ENCODE measurements around the gene SPOCK2. TPM values are rescaled to one million over a fixed set of nuclear protein-coding genes. Genes with fewer than 3 reads are reported as not detected.

SPOCK2 gene
- total RNA-seq, 1 experiment from 2014 or later, result 1.1 TPM

GRCh38 chr10:72072639-72073038, 15.7 kb downstream of the SPOCK2 start:
- intact Hi-C loops (cut with micrococcal nuclease), result no loop called here
- ATAC-seq, result no peak
- Histone ChIP-seq H2AFZ (ENCODE audit: low read depth, low read length, poor library complexity, severe bottlenecking) (no peak overlapping the region), H3K9me2 (ENCODE audit: insufficient read depth) (no peaks in the 10 kb centered on the region), H3K4me1 (ENCODE audit: control insufficient read depth in 1 of 2, insufficient read depth in 2 of 2, low read length in 2 of 2) (no peaks in the 10 kb centered on the region), H3K9me3 (ENCODE audit: control insufficient read depth in 1 of 2, insufficient read depth in 1 of 2, low read depth in 1 of 2, low read length in 2 of 2) (no peaks in the 10 kb centered on the region; a peak in 1 of 4 replicates), H3K36me3 (ENCODE audit: control insufficient read depth in 1 of 2, insufficient read depth in 2 of 2, low read length in 2 of 2) (no peaks in the 10 kb centered on the region), H3K9ac (ENCODE audit: low read length) (no peak overlapping the region), H4K20me1 (ENCODE audit: insufficient read depth) (no peaks in the 10 kb centered on the region), H3K27ac (ENCODE audit: low read depth, low read length) (no peak overlapping the region), H3K4me3 (replicated peaks in 1 of 2; ENCODE audit: low read depth in 1 of 2, low read length in 2 of 2) (no peak overlapping the region), H3K79me2 (ENCODE audit: insufficient read depth, low read length) (no peaks in the 10 kb centered on the region), H3K4me2 (ENCODE audit: low read length) (no peak overlapping the region), H3K27me3 (ENCODE audit: insufficient read depth, low read length) (no peaks in the 10 kb centered on the region)
- RAD21 ChIA-PET (ENCODE audit: low non-redundant PET in 1 of 2, low total read pairs in 2 of 2, uncharacterized antibody in 2 of 2, unreplicated experiment in 2 of 2), result no interaction called here
- TF ChIP-seq EGR1 (IDR thresholded peaks at IDR 0.05; ENCODE audit: low read depth) (no peak), EZH2phosphoT487 (IDR thresholded peaks at IDR 0.05; ENCODE audit: borderline replicate concordance) (no peak), SRF (IDR thresholded peaks at IDR 0.05; ENCODE audit: low read depth) (no peak), JUND (IDR thresholded peaks at IDR 0.05) (no peak), POLR2AphosphoS5 (IDR thresholded peaks at IDR 0.05; ENCODE audit: low read depth, low read length) (no peak), FOSL1 (IDR thresholded peaks at IDR 0.05; ENCODE audit: low read depth) (no peak), ELF1 (IDR thresholded peaks at IDR 0.05; ENCODE audit: borderline replicate concordance, low read depth) (no peak)
- CTCF ChIA-PET, result no interaction called here
- BruUV-seq (replicated peaks), result no TSS peak
- no peak for DNase-seq (ENCODE audit: low read depth, low spot score)
- POLR2A ChIA-PET, result no interaction called here

DNA sequence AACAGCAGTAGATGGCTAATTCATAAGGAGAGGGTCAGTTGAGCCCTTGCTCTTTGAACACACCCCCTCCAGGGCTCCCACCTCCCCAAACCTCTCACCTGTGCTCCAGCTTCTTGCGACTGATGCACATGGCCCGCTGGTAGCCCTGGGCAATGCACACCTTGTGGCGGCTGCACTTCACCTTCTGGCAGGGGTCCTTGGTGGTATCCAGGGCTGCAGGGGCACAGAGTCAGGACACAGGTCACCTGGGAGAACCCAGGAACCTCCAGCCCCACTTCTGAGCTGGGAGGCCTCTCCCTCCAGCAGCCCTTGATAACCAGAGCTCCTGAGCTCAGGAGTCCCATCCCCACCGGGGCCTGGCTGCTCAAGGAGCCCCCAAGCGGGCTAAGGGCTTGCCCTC, 16.3 kb downstream of the SPOCK2 start:
- H3K27me3 ChIP-seq (ENCODE audit: insufficient read depth, low read length), result no peaks in the 10 kb centered on the region
- POLR2A ChIA-PET, result no interaction called here
- no peak overlapping the region for H3K4me2 ChIP-seq (ENCODE audit: low read length)
- no TSS peak for BruUV-seq (replicated peaks)
- no peaks in the 10 kb centered on the region; a peak in 1 of 4 replicates for H3K9me3 ChIP-seq (ENCODE audit: control insufficient read depth in 1 of 2, insufficient read depth in 1 of 2, low read depth in 1 of 2, low read length in 2 of 2)
- no peaks in the 10 kb centered on the region for H4K20me1 ChIP-seq (ENCODE audit: insufficient read depth)
- H2AFZ ChIP-seq (ENCODE audit: low read depth, low read length, poor library complexity, severe bottlenecking), result no peak overlapping the region
- no peaks in the 10 kb centered on the region for H3K79me2 ChIP-seq (ENCODE audit: insufficient read depth, low read length)
- no peak overlapping the region for H3K9ac ChIP-seq (ENCODE audit: low read length)
- no peaks in the 10 kb centered on the region for H3K4me1 ChIP-seq (ENCODE audit: control insufficient read depth in 1 of 2, insufficient read depth in 2 of 2, low read length in 2 of 2)
- H3K27ac ChIP-seq (ENCODE audit: low read depth, low read length), result no peak overlapping the region
- RAD21 ChIA-PET (ENCODE audit: low non-redundant PET in 1 of 2, low total read pairs in 2 of 2, uncharacterized antibody in 2 of 2, unreplicated experiment in 2 of 2), result no interaction called here
- H3K9me2 ChIP-seq (ENCODE audit: insufficient read depth), result no peaks in the 10 kb centered on the region
- no peak for ATAC-seq
- DNase-seq (ENCODE audit: low read depth, low spot score), result no peak
- CTCF ChIA-PET, result no interaction called here
- H3K36me3 ChIP-seq (ENCODE audit: control insufficient read depth in 1 of 2, insufficient read depth in 2 of 2, low read length in 2 of 2), result no peaks in the 10 kb centered on the region
- intact Hi-C loops (cut with micrococcal nuclease), result no loop called here
- H3K4me3 ChIP-seq (replicated peaks in 1 of 2; ENCODE audit: low read depth in 1 of 2, low read length in 2 of 2), result no peak overlapping the region
- TF ChIP-seq ZBTB33 (IDR thresholded peaks at IDR 0.05; ENCODE audit: extremely low read depth, insufficient replicate concordance, low read length) (no peak), FOSL1 (IDR thresholded peaks at IDR 0.05; ENCODE audit: low read depth) (no peak), SIN3A (IDR thresholded peaks at IDR 0.05; ENCODE audit: low read depth) (no peak), EZH2 (IDR thresholded peaks at IDR 0.05) (no peak), SP1 (IDR thresholded peaks at IDR 0.05; ENCODE audit: low read depth) (no peak), CEBPB (IDR thresholded peaks at IDR 0.05; ENCODE audit: low read depth) (no peak), EGR1 (IDR thresholded peaks at IDR 0.05; ENCODE audit: low read depth) (no peak), ELF1 (IDR thresholded peaks at IDR 0.05; ENCODE audit: borderline replicate concordance, low read depth) (no peak), EZH2phosphoT487 (IDR thresholded peaks at IDR 0.05; ENCODE audit: borderline replicate concordance) (no peak), RAD21 (IDR thresholded peaks at IDR 0.05; ENCODE audit: low read depth) (no peak), CBX3 (IDR thresholded peaks at IDR 0.05; ENCODE audit: low read depth) (no peak), POLR2AphosphoS5 (IDR thresholded peaks at IDR 0.05; ENCODE audit: low read depth, low read length) (no peak), JUND (IDR thresholded peaks at IDR 0.05) (no peak), POLR2A (IDR thresholded peaks at IDR 0.05; ENCODE audit: borderline replicate concordance, extremely low read depth, insufficient read depth, insufficient read length) (no peak), ATF3 (IDR thresholded peaks at IDR 0.05) (no peak)
- TF ChIP-seq, protein P1, sequence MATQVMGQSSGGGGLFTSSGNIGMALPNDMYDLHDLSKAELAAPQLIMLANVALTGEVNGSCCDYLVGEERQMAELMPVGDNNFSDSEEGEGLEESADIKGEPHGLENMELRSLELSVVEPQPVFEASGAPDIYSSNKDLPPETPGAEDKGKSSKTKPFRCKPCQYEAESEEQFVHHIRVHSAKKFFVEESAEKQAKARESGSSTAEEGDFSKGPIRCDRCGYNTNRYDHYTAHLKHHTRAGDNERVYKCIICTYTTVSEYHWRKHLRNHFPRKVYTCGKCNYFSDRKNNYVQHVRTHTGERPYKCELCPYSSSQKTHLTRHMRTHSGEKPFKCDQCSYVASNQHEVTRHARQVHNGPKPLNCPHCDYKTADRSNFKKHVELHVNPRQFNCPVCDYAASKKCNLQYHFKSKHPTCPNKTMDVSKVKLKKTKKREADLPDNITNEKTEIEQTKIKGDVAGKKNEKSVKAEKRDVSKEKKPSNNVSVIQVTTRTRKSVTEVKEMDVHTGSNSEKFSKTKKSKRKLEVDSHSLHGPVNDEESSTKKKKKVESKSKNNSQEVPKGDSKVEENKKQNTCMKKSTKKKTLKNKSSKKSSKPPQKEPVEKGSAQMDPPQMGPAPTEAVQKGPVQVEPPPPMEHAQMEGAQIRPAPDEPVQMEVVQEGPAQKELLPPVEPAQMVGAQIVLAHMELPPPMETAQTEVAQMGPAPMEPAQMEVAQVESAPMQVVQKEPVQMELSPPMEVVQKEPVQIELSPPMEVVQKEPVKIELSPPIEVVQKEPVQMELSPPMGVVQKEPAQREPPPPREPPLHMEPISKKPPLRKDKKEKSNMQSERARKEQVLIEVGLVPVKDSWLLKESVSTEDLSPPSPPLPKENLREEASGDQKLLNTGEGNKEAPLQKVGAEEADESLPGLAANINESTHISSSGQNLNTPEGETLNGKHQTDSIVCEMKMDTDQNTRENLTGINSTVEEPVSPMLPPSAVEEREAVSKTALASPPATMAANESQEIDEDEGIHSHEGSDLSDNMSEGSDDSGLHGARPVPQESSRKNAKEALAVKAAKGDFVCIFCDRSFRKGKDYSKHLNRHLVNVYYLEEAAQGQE (IDR thresholded peaks at IDR 0.05; ENCODE audit: low read depth), result no peak
